ENCODE measurements around the gene BET1L. TPM values are rescaled to one million over a fixed set of nuclear protein-coding genes. Genes with fewer than 3 reads are reported as not detected.

BET1L gene
- total RNA-seq, 2 experiments from 2014 or later: 45.5 to 49.4 TPM

GRCh38 chr11:217704-218103, 10.5 kb upstream of the BET1L start:
- DNase-seq (no peak), ATAC-seq (no peak)
- H3K4me1 Mint-ChIP-seq: peaks cover 8% of the 10 kb centered on the region
- intact Hi-C loops (cut with DNase I, micrococcal nuclease): no loop called here
- peaks cover 30% of the 10 kb centered on the region for H3K36me3 Mint-ChIP-seq (ENCODE audit: low read depth)
- CTCF ChIA-PET: interaction anchor here (1.5 to 1.6 kb wide), 2 partner anchors 10 to 29 kb away, joined by 3 to 4 read pairs; no protein-coding TSS in a partner anchor
- no peaks in the 10 kb centered on the region for H3K27me3 Mint-ChIP-seq
- no peaks in the 10 kb centered on the region for H3K9me3 Mint-ChIP-seq (ENCODE audit: low read depth)
- H3K27ac Mint-ChIP-seq: no peak overlapping the region
- POLR2A ChIA-PET: no interaction called here
- no peak overlapping the region for H3K4me3 Mint-ChIP-seq

- POLR2A ChIA-PET: interaction anchor here (0.8 kb wide), 1 partner anchor 9 kb away, joined by 3 read pairs; the partner anchor contains the start of genes BET1L and RIC8A
- Mint-ChIP-seq H3K4me3 (no peak overlapping the region), H3K27me3 (no peaks in the 10 kb centered on the region), H3K9me3 (ENCODE audit: low read depth) (no peaks in the 10 kb centered on the region), H3K27ac (peak overlapping the region; percentile 63), H3K36me3 (ENCODE audit: low read depth) (peaks cover 41% of the 10 kb centered on the region), H3K4me1 (peaks cover 11% of the 10 kb centered on the region)
- CTCF ChIA-PET: interaction anchor here (1.1 to 1.6 kb wide), 7 partner anchors 9 to 89 kb away, joined by 3 to 5 read pairs (median 4); partner anchors contain the start of genes BET1L and RIC8A
- intact Hi-C loops (cut with DNase I, micrococcal nuclease): no loop called here
- DNase-seq (no peak), ATAC-seq (no peak)
These were observed 9.1 kb upstream of the BET1L start for GRCh38 chr11:216081-216974.

- Mint-ChIP-seq H3K9me3 (ENCODE audit: low read depth) (no peaks in the 10 kb centered on the region), H3K27me3 (no peaks in the 10 kb centered on the region), H3K4me1 (peaks cover 13% of the 10 kb centered on the region), H3K4me3 (no peak overlapping the region), H3K36me3 (ENCODE audit: low read depth) (peaks cover 48% of the 10 kb centered on the region), H3K27ac (peak overlapping the region; percentile 63)
- ATAC-seq: no peak
- no peak for DNase-seq
- ChIA-PET CTCF (interaction anchor here (0.6 to 1.6 kb wide), 3 partner anchors 9 to 90 kb away, joined by 3 to 5 read pairs (median 5); partner anchors contain the start of genes BET1L and RIC8A), POLR2A (no interaction called here)
- intact Hi-C loops (cut with DNase I, micrococcal nuclease): no loop called here
These were observed 8.4 kb upstream of the BET1L start for GRCh38 chr11:215581-216037.

GRCh38 chr11:214083-214482, 6.9 kb upstream of the BET1L start:
- no peak overlapping the region for H3K27ac Mint-ChIP-seq
- no peaks in the 10 kb centered on the region for H3K9me3 Mint-ChIP-seq (ENCODE audit: low read depth)
- H3K4me3 Mint-ChIP-seq: no peak overlapping the region

GRCh38 chr11:213111-213510, 5.9 kb upstream of the BET1L start:
- Mint-ChIP-seq H3K4me3 (no peak overlapping the region), H3K9me3 (ENCODE audit: low read depth) (no peaks in the 10 kb centered on the region), H3K27me3 (no peaks in the 10 kb centered on the region), H3K4me1 (peaks cover 26% of the 10 kb centered on the region), H3K36me3 (ENCODE audit: low read depth) (peaks cover 61% of the 10 kb centered on the region), H3K27ac (peak overlapping the region; percentile 47)
- DNase-seq (no peak), ATAC-seq (no peak)
- POLR2A ChIA-PET: no interaction called here
- intact Hi-C loops (cut with DNase I, micrococcal nuclease): no loop called here
- CTCF ChIA-PET: no interaction called here

More at GRCh38 chr11:214083-214482, 6.9 kb upstream of the BET1L start:
- ChIA-PET POLR2A (interaction anchor here (0.6 kb wide), 1 partner anchor 141 kb away, joined by 3 read pairs; no protein-coding TSS in a partner anchor), CTCF (no interaction called here)
- ATAC-seq: no peak
- no peak for DNase-seq
- H3K36me3 Mint-ChIP-seq (ENCODE audit: low read depth): peaks cover 54% of the 10 kb centered on the region
- intact Hi-C loops (cut with DNase I, micrococcal nuclease): no loop called here
- H3K4me1 Mint-ChIP-seq: peaks cover 26% of the 10 kb centered on the region
- H3K27me3 Mint-ChIP-seq: no peaks in the 10 kb centered on the region

- Mint-ChIP-seq H3K4me3 (no peak overlapping the region), H3K36me3 (ENCODE audit: low read depth) (peaks cover 63% of the 10 kb centered on the region), H3K9me3 (ENCODE audit: low read depth) (no peaks in the 10 kb centered on the region), H3K4me1 (peaks cover 19% of the 10 kb centered on the region), H3K27ac (peak overlapping the region; percentile 67), H3K27me3 (no peaks in the 10 kb centered on the region)
- ChIA-PET POLR2A (no interaction called here), CTCF (interaction anchor here (0.9 kb wide), 1 partner anchor 39 kb away, joined by 3 read pairs; no protein-coding TSS in a partner anchor)
- DNase-seq (no peak), ATAC-seq (no peak)
- intact Hi-C loops (cut with DNase I, micrococcal nuclease): no loop called here
These were observed 5.2 kb upstream of the BET1L start for GRCh38 chr11:212150-213100.

GRCh38 chr11:211741-212140, 4.5 kb upstream of the BET1L start:
- Mint-ChIP-seq H3K27ac (peak overlapping the region; percentile 67), H3K36me3 (ENCODE audit: low read depth) (peaks cover 65% of the 10 kb centered on the region), H3K27me3 (no peaks in the 10 kb centered on the region), H3K4me1 (peaks cover 18% of the 10 kb centered on the region), H3K9me3 (ENCODE audit: low read depth) (no peaks in the 10 kb centered on the region), H3K4me3 (no peak overlapping the region)
- DNase-seq (no peak), ATAC-seq (no peak)
- intact Hi-C loops (cut with DNase I, micrococcal nuclease): no loop called here
- ChIA-PET CTCF (interaction anchor here (0.9 kb wide), 1 partner anchor 39 kb away, joined by 3 read pairs; no protein-coding TSS in a partner anchor), POLR2A (no interaction called here)

- DNase-seq (no peak), ATAC-seq (no peak)
- Mint-ChIP-seq H3K9me3 (ENCODE audit: low read depth) (no peaks in the 10 kb centered on the region), H3K4me3 (no peak overlapping the region), H3K27ac (peak overlapping the region; percentile 47), H3K36me3 (ENCODE audit: low read depth) (peaks cover 67% of the 10 kb centered on the region), H3K27me3 (no peaks in the 10 kb centered on the region), H3K4me1 (peaks cover 18% of the 10 kb centered on the region)
- POLR2A ChIA-PET: no interaction called here
- CTCF ChIA-PET: interaction anchor here (0.9 kb wide), 1 partner anchor 40 kb away, joined by 3 read pairs; no protein-coding TSS in a partner anchor
- intact Hi-C loops (cut with DNase I, micrococcal nuclease): no loop called here
These were observed 4.1 kb upstream of the BET1L start for GRCh38 chr11:211295-211694.

GRCh38 chr11:210803-211180, 3.6 kb upstream of the BET1L start:
- ChIA-PET POLR2A (no interaction called here), CTCF (no interaction called here)
- no peak overlapping the region for H3K4me3 Mint-ChIP-seq
- peaks cover 23% of the 10 kb centered on the region for H3K4me1 Mint-ChIP-seq
- ATAC-seq (no peak), DNase-seq (no peak)
- H3K36me3 Mint-ChIP-seq (ENCODE audit: low read depth): peaks cover 70% of the 10 kb centered on the region
- peak overlapping the region; percentile 47 for H3K27ac Mint-ChIP-seq
- H3K27me3 Mint-ChIP-seq: no peaks in the 10 kb centered on the region
- intact Hi-C loops (cut with DNase I, micrococcal nuclease): no loop called here
- H3K9me3 Mint-ChIP-seq (ENCODE audit: low read depth): no peaks in the 10 kb centered on the region

GRCh38 chr11:210122-210802, 3.1 kb upstream of the BET1L start:
- H3K27ac Mint-ChIP-seq: peak overlapping the region; percentile 64
- DNase-seq: no peak

More at GRCh38 chr11:210122-210802, 3.1 kb upstream of the BET1L start:
- Mint-ChIP-seq H3K4me3 (peak overlapping the region; percentile 94), H3K9me3 (ENCODE audit: low read depth) (no peaks in the 10 kb centered on the region), H3K27me3 (no peaks in the 10 kb centered on the region), H3K36me3 (ENCODE audit: low read depth) (peaks cover 69% of the 10 kb centered on the region), H3K4me1 (peaks cover 29% of the 10 kb centered on the region)
- ATAC-seq: no peak
- intact Hi-C loops (cut with DNase I, micrococcal nuclease): no loop called here
- POLR2A ChIA-PET: interaction anchor here (0.8 kb wide), 1 partner anchor 1633 kb away, joined by 3 read pairs; no protein-coding TSS in a partner anchor
- CTCF ChIA-PET: interaction anchor here (1.6 kb wide), 1 partner anchor 40 kb away, joined by 5 read pairs; no protein-coding TSS in a partner anchor
